Measurements from ENCODE around the gene RPS6KA2. TPM values are rescaled to one million over a fixed set of nuclear protein-coding genes. Genes with fewer than 3 reads are reported as not detected.

The RPS6KA2 gene
- total RNA-seq, 1 experiment from 2014 or later, result 12.3 TPM

- Histone ChIP-seq H3K79me2 (ENCODE audit: insufficient read depth, low read length) (no peaks in the 10 kb centered on the region), H3K79me1 (ENCODE audit: insufficient read depth, low read depth, low read length, poor library complexity, severe bottlenecking) (no peaks in the 10 kb centered on the region), H3K27ac (ENCODE audit: insufficient read length, low read depth, low read length) (no peak overlapping the region), H3K4me2 (ENCODE audit: insufficient read depth, insufficient read length, low read length) (no peak overlapping the region), H2BK120ac (ENCODE audit: low read depth, low read length, poor library complexity, severe bottlenecking) (no peak overlapping the region), H2BK12ac (ENCODE audit: insufficient read length, low read depth, low read length) (no peak overlapping the region), H3K56ac (ENCODE audit: insufficient read length, low read depth, low read length) (no peak overlapping the region), H3K27me3 (ENCODE audit: insufficient read depth, low read length) (no peaks in the 10 kb centered on the region), H3K14ac (ENCODE audit: insufficient read depth, low read length) (no peak overlapping the region), H4K8ac (replicated peaks; ENCODE audit: insufficient read length, low read depth, low read length) (no peak overlapping the region), H2BK15ac (ENCODE audit: low read depth, low read length) (no peak overlapping the region), H3K23me2 (ENCODE audit: insufficient read length, low read depth, low read length, poor library complexity, severe bottlenecking) (no peaks in the 10 kb centered on the region), H2BK20ac (ENCODE audit: low read depth, low read length, poor library complexity, severe bottlenecking) (no peak overlapping the region), H4K20me1 (ENCODE audit: control insufficient read depth, insufficient read depth, insufficient read length) (no peaks in the 10 kb centered on the region), H2AK5ac (ENCODE audit: insufficient read length, low read length) (no peak overlapping the region), H3K9ac (ENCODE audit: extremely low read depth, insufficient read length, low read length) (no peak overlapping the region), H3K4me1 (ENCODE audit: insufficient read depth, low read length) (peaks cover 6% of the 10 kb centered on the region; the same call in 1 of the 2 replicates), H3T11ph (ENCODE audit: low read length) (no peak overlapping the region), H2AFZ (ENCODE audit: low read length) (no peak overlapping the region), H4K5ac (ENCODE audit: insufficient read length, low read depth, low read length) (no peak overlapping the region), H2BK5ac (ENCODE audit: insufficient read length, low read length) (no peak overlapping the region), H3K9me3 (ENCODE audit: control insufficient read depth, low read depth, low read length) (no peaks in the 10 kb centered on the region), H3K18ac (ENCODE audit: insufficient read length, low read depth, low read length) (no peak overlapping the region), H3K4ac (ENCODE audit: low read depth, low read length) (no peak overlapping the region), H4K91ac (ENCODE audit: insufficient read length, low read depth, low read length) (no peak overlapping the region), H3K23ac (ENCODE audit: insufficient read length, low read depth, low read length) (no peak overlapping the region)
- H3K4me3 Mint-ChIP-seq, result no peak overlapping the region
- H3K27ac Mint-ChIP-seq, result peak overlapping the region in 1 of 3 experiments; percentile 53; a peak in 1 of 7 replicates
- peaks cover 0 to 6% of the 10 kb centered on the region in 2 experiments; a peak in 2 of 5 replicates for H3K9me3 Mint-ChIP-seq
- peaks cover 27 to 42% of the 10 kb centered on the region in 2 experiments for H3K4me1 Mint-ChIP-seq
- peaks cover 0 to 4% (median 0%) of the 10 kb centered on the region in 3 experiments; a peak in 2 of 7 replicates for H3K36me3 Mint-ChIP-seq (ENCODE audit: insufficient read depth in 1 of 3, low read depth in 3 of 3)
- TF ChIP-seq CTCF (conservative IDR thresholded peaks at IDR 0.05), result no peak
- peaks cover 2% of the 10 kb centered on the region; the same call in 1 of the 2 replicates for H3K27me3 Mint-ChIP-seq (ENCODE audit: low read depth)
- DNase-seq, result no peak
- WGBS (ENCODE audit: extremely low coverage, insufficient read length, low lambda C conversion rate), result no CpG with 5 or more reads among the region's 8 CpGs
Observed at GRCh38 chr6:166360243-166361076, 266.6 kb downstream of the RPS6KA2 start.

Small RNA genes lying within 50 kb of the gene (microRNA-seq; reads per million reads assigned to microRNA genes)
- gene MIR1913 (ENCODE audit: borderline microRNAs expressed), result 0.35 reads per million

Other genes starting within 250 kb of the RPS6KA2 start
- 9.7 and 10.0 TPM in 2 replicates for gene MPC1, start 244.3 kb downstream of the RPS6KA2 start, total RNA-seq (2021)
- 0.28 and 0.29 TPM in 2 replicates for gene RAMACL, start 40.6 kb downstream of the RPS6KA2 start, total RNA-seq (2021)